ENCODE results near the gene SIRPA. TPM values are rescaled to one million over a fixed set of nuclear protein-coding genes. Genes with fewer than 3 reads are reported as not detected.

Gene SIRPA
- total and polyA plus RNA-seq, 5 donors from 2014 or later = not detected

DNA sequence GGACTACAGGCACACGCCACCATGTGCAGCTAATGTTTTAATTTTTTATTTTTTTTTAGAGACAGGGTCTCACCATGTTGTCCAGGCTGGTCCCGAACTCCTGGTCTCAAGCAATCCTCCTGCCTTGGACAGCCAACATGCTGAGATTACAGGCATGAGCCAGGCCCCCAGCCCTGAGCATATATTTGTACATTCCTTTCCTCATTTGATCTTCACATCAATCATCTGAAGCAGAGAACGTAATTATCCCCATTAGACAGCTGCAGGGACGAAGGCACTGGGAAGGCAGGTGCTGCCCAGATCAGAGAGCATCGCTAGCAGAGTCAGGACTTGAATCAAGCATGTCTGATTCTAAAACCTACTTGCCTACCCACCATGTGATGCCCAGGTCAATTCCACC is 41.0 kb upstream of the SIRPA start:
- Histone ChIP-seq H3K27ac (ENCODE audit: insufficient read depth, low read length, poor library complexity, severe bottlenecking) (no peak overlapping the region), H3K4me3 (ENCODE audit: low read depth, low read length) (no peak overlapping the region), H3K9me3 (ENCODE audit: control insufficient read depth in 2 of 2, low read length in 2 of 2) (no peaks in the 10 kb centered on the region), H3K27me3 (ENCODE audit: control insufficient read depth, insufficient read depth, low read length) (no peaks in the 10 kb centered on the region), H3K4me1 (ENCODE audit: control insufficient read depth, insufficient read depth, low read length, poor library complexity, severe bottlenecking) (no peaks in the 10 kb centered on the region), H3K36me3 (ENCODE audit: control insufficient read depth, insufficient read depth, low read length) (no peaks in the 10 kb centered on the region)
- H3K36me3 Mint-ChIP-seq = no peaks in the 10 kb centered on the region
- ATAC-seq (ENCODE audit: low read depth in 2 of 2) (no peak), DNase-seq (no peak)
- peaks cover 0 to 3% (median 0%) of the 10 kb centered on the region in 7 donors for H3K9me3 Mint-ChIP-seq
- peaks cover 0 to 11% (median 2%) of the 10 kb centered on the region in 4 donors for H3K4me1 Mint-ChIP-seq
- no peak overlapping the region for H3K27ac Mint-ChIP-seq
- H3K27me3 Mint-ChIP-seq = peaks cover 4% of the 10 kb centered on the region
- no peak overlapping the region for H3K4me3 Mint-ChIP-seq

DNA sequence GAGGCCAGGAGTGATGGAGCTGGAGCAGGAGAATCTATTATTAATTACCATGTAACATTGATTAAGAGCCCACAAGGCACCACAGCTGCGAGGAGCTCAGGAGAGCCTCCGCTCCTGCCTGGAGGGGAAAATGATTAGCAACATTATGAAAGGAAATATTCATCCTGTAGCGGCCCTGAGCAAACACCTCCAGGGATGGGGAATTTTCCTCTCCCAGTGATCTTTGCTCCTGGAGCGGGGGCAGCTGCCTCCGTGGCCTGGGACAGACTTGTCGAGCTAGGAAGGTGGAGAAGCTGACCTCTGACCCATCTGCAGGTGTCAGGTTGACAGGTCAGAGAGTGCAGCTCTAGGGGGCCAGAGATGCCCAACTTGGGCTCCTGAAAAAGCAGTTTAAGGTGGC is 40.1 kb upstream of the SIRPA start:
- Mint-ChIP-seq H3K36me3 (no peaks in the 10 kb centered on the region), H3K9me3 (peaks cover 0 to 3% (median 0%) of the 10 kb centered on the region in 7 donors), H3K27me3 (peaks cover 10% of the 10 kb centered on the region), H3K4me3 (no peak overlapping the region), H3K27ac (no peak overlapping the region), H3K4me1 (peaks cover 0 to 10% (median 2%) of the 10 kb centered on the region in 4 donors)
- DNase-seq (no peak), ATAC-seq (ENCODE audit: low read depth in 2 of 2) (no peak)
- H3K27me3 ChIP-seq (ENCODE audit: control insufficient read depth, insufficient read depth, low read length) = no peaks in the 10 kb centered on the region
- H3K36me3 ChIP-seq (ENCODE audit: control insufficient read depth, insufficient read depth, low read length) = no peaks in the 10 kb centered on the region
- no peak overlapping the region for H3K27ac ChIP-seq (ENCODE audit: insufficient read depth, low read length, poor library complexity, severe bottlenecking)
- H3K9me3 ChIP-seq (ENCODE audit: control insufficient read depth in 2 of 2, low read length in 2 of 2) = no peaks in the 10 kb centered on the region
- H3K4me1 ChIP-seq (ENCODE audit: control insufficient read depth, insufficient read depth, low read length, poor library complexity, severe bottlenecking) = no peaks in the 10 kb centered on the region
- H3K4me3 ChIP-seq (ENCODE audit: low read depth, low read length) = no peak overlapping the region

DNA sequence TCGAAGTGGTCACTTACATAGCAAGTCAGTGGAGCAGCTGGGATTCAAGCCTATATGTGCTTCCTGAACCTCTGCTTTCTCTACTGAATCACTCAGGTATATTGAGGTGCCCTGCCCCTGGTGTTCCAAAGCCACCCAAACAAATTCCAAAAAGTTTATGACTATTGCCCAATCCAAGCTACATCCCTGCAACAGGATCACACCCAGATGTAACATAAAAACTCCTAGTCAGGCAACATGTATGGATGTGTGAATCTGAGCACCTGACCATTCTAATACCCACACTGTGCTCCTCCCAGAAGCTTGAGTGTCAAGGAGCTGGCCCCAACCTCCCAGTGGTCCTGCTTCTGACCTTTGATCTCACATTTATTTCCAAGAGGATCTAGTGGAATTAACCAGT is 39.5 kb upstream of the SIRPA start:
- peaks cover 0 to 4% (median under 1%) of the 10 kb centered on the region in 4 donors for H3K4me1 Mint-ChIP-seq
- H3K4me3 ChIP-seq (ENCODE audit: low read depth, low read length) = no peak overlapping the region
- H3K4me1 ChIP-seq (ENCODE audit: control insufficient read depth, insufficient read depth, low read length, poor library complexity, severe bottlenecking) = no peaks in the 10 kb centered on the region
- no peaks in the 10 kb centered on the region for H3K9me3 ChIP-seq (ENCODE audit: control insufficient read depth in 2 of 2, low read length in 2 of 2)
- no peaks in the 10 kb centered on the region for H3K36me3 Mint-ChIP-seq
- H3K36me3 ChIP-seq (ENCODE audit: control insufficient read depth, insufficient read depth, low read length) = no peaks in the 10 kb centered on the region
- peaks cover 0 to 3% (median 0%) of the 10 kb centered on the region in 7 donors for H3K9me3 Mint-ChIP-seq
- DNase-seq (no peak), ATAC-seq (ENCODE audit: low read depth in 2 of 2) (no peak)
- no peak overlapping the region for H3K4me3 Mint-ChIP-seq
- H3K27me3 ChIP-seq (ENCODE audit: control insufficient read depth, insufficient read depth, low read length) = no peaks in the 10 kb centered on the region
- no peak overlapping the region for H3K27ac Mint-ChIP-seq
- peaks cover 10% of the 10 kb centered on the region for H3K27me3 Mint-ChIP-seq
- H3K27ac ChIP-seq (ENCODE audit: insufficient read depth, low read length, poor library complexity, severe bottlenecking) = no peak overlapping the region

DNA sequence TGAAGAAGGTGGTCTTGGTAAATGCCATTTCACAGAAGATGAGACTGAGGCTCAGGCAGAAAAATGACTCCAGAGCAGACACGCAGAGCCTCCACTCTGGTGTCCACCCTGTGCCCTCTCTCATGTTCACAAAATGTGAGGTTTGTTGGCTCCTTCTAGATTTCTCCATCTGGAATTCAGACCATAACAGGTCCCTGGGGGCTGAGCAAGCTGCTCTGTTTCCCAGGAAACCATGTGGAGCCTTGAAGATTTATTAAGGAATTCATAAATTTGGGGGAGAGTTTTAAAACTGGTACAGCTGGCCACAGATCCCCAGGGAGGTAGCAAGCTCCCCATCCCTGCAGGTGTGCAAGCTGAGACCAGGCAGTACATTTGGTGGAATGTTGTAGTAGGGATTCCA is 38.8 kb upstream of the SIRPA start:
- H3K36me3 Mint-ChIP-seq = no peaks in the 10 kb centered on the region
- no peaks in the 10 kb centered on the region for H3K36me3 ChIP-seq (ENCODE audit: control insufficient read depth, insufficient read depth, low read length)
- no peaks in the 10 kb centered on the region for H3K4me1 Mint-ChIP-seq
- H3K27ac ChIP-seq (ENCODE audit: insufficient read depth, low read length, poor library complexity, severe bottlenecking) = no peak overlapping the region
- no peaks in the 10 kb centered on the region for H3K4me1 ChIP-seq (ENCODE audit: control insufficient read depth, insufficient read depth, low read length, poor library complexity, severe bottlenecking)
- H3K9me3 ChIP-seq (ENCODE audit: control insufficient read depth in 2 of 2, low read length in 2 of 2) = no peaks in the 10 kb centered on the region
- H3K4me3 ChIP-seq (ENCODE audit: low read depth, low read length) = no peak overlapping the region
- no peaks in the 10 kb centered on the region for H3K27me3 ChIP-seq (ENCODE audit: control insufficient read depth, insufficient read depth, low read length)
- H3K27ac Mint-ChIP-seq = no peak overlapping the region
- H3K4me3 Mint-ChIP-seq = no peak overlapping the region
- no peak for ATAC-seq (ENCODE audit: low read depth in 2 of 2)
- peaks cover 14% of the 10 kb centered on the region for H3K27me3 Mint-ChIP-seq
- DNase-seq = no peak
- peaks cover 0 to 3% (median 0%) of the 10 kb centered on the region in 7 donors for H3K9me3 Mint-ChIP-seq

DNA sequence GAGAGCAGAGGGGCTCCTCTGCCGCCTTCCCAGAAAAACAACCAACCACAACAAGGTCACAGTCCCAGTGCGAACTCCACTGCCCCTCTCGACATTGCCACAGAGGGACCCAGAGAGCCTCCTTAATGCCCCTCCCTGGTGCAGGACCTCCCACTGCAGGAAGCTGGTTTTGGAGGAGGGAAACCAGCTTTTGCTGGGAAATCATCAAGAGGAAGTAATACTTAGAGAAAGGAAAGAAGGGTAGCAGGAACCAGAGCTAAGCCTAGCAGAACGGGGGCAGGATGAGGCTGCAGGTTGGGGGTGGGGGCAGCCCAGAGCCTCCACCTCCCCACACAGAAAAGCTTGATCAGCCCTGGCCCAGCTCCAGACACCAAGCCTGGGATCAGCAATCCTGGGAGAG is 37.7 kb upstream of the SIRPA start:
- ATAC-seq (ENCODE audit: low read depth in 2 of 2) = no peak

DNA sequence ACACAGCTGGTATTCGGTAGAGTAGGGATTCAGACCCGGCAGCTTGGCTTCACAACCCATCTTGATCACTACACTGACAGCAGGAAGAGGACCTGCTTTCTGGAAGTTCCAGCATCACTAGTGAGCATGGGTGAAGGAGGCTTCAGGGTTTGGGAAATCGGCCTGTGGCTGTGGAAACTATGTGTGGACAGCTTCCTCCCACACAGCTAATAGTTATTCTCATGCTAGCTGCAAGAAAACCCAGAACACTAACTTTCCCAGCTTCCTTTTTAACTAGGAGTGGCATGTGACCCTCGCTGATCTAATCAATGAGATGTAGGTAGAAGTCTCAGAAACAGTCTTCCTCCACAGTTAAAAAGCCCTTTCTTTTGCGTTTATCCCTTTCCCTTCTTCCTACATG is 36.3 kb upstream of the SIRPA start:
- Mint-ChIP-seq H3K27ac (no peak overlapping the region), H3K4me3 (no peak overlapping the region), H3K9me3 (peaks cover 0 to 1% (median 0%) of the 10 kb centered on the region in 7 donors), H3K36me3 (no peaks in the 10 kb centered on the region), H3K4me1 (no peaks in the 10 kb centered on the region), H3K27me3 (peaks cover 11% of the 10 kb centered on the region)
- H3K27me3 ChIP-seq (ENCODE audit: control insufficient read depth, insufficient read depth, low read length) = peaks cover 3% of the 10 kb centered on the region
- DNase-seq (no peak), ATAC-seq (ENCODE audit: low read depth in 2 of 2) (no peak)
- H3K9me3 ChIP-seq (ENCODE audit: control insufficient read depth in 2 of 2, low read length in 2 of 2) = no peaks in the 10 kb centered on the region
- H3K27ac ChIP-seq (ENCODE audit: insufficient read depth, low read length, poor library complexity, severe bottlenecking) = no peak overlapping the region
- no peaks in the 10 kb centered on the region for H3K4me1 ChIP-seq (ENCODE audit: control insufficient read depth, insufficient read depth, low read length, poor library complexity, severe bottlenecking)
- no peak overlapping the region for H3K4me3 ChIP-seq (ENCODE audit: low read depth, low read length)
- H3K36me3 ChIP-seq (ENCODE audit: control insufficient read depth, insufficient read depth, low read length) = no peaks in the 10 kb centered on the region

More for the DNA sequence above, 37.7 kb upstream of the SIRPA start:
- no peaks in the 10 kb centered on the region for H3K4me1 Mint-ChIP-seq
- H3K36me3 ChIP-seq (ENCODE audit: control insufficient read depth, insufficient read depth, low read length) = no peaks in the 10 kb centered on the region
- no peak overlapping the region for H3K4me3 ChIP-seq (ENCODE audit: low read depth, low read length)
- DNase-seq = no peak
- peaks cover 15% of the 10 kb centered on the region for H3K27me3 Mint-ChIP-seq
- H3K9me3 ChIP-seq (ENCODE audit: control insufficient read depth in 2 of 2, low read length in 2 of 2) = no peaks in the 10 kb centered on the region
- H3K9me3 Mint-ChIP-seq = no peaks in the 10 kb centered on the region
- no peak overlapping the region for H3K27ac ChIP-seq (ENCODE audit: insufficient read depth, low read length, poor library complexity, severe bottlenecking)
- no peaks in the 10 kb centered on the region for H3K36me3 Mint-ChIP-seq
- H3K4me3 Mint-ChIP-seq = no peak overlapping the region
- H3K27ac Mint-ChIP-seq = no peak overlapping the region
- no peaks in the 10 kb centered on the region for H3K27me3 ChIP-seq (ENCODE audit: control insufficient read depth, insufficient read depth, low read length)
- no peaks in the 10 kb centered on the region for H3K4me1 ChIP-seq (ENCODE audit: control insufficient read depth, insufficient read depth, low read length, poor library complexity, severe bottlenecking)

DNA sequence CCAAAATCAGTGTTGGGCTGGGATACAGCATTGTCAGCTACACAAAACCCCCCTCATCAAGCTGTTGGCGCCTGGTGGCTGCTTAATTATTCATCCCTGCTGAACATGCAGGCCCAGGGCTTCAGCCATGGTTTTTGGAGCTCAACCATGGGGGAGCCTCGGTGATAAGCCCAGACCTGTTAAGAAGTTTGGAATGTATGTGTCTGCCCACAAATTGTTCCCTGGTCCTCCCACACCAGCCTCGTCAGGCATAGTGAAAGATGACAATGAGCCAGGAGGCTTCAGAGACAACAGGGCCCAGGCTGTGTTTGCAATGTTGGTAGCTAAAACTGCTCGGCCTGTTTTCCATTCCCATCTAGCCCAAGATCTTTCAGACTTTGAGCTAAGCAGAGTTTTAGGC is 34.8 kb upstream of the SIRPA start:
- H3K27ac ChIP-seq (ENCODE audit: insufficient read depth, low read length, poor library complexity, severe bottlenecking) = no peak overlapping the region
- H3K27me3 ChIP-seq (ENCODE audit: control insufficient read depth, insufficient read depth, low read length) = peaks cover 3% of the 10 kb centered on the region
- peaks cover 16% of the 10 kb centered on the region for H3K27me3 Mint-ChIP-seq
- H3K9me3 Mint-ChIP-seq = peaks cover 0 to 1% (median 0%) of the 10 kb centered on the region in 7 donors
- H3K9me3 ChIP-seq (ENCODE audit: control insufficient read depth in 2 of 2, low read length in 2 of 2) = no peaks in the 10 kb centered on the region
- no peaks in the 10 kb centered on the region for H3K4me1 ChIP-seq (ENCODE audit: control insufficient read depth, insufficient read depth, low read length, poor library complexity, severe bottlenecking)
- H3K4me3 Mint-ChIP-seq = no peak overlapping the region
- H3K4me1 Mint-ChIP-seq = no peaks in the 10 kb centered on the region
- no peaks in the 10 kb centered on the region for H3K36me3 ChIP-seq (ENCODE audit: control insufficient read depth, insufficient read depth, low read length)
- DNase-seq (no peak), ATAC-seq (ENCODE audit: low read depth in 2 of 2) (no peak)
- H3K36me3 Mint-ChIP-seq = no peaks in the 10 kb centered on the region
- H3K27ac Mint-ChIP-seq = no peak overlapping the region
- no peak overlapping the region for H3K4me3 ChIP-seq (ENCODE audit: low read depth, low read length)

DNA sequence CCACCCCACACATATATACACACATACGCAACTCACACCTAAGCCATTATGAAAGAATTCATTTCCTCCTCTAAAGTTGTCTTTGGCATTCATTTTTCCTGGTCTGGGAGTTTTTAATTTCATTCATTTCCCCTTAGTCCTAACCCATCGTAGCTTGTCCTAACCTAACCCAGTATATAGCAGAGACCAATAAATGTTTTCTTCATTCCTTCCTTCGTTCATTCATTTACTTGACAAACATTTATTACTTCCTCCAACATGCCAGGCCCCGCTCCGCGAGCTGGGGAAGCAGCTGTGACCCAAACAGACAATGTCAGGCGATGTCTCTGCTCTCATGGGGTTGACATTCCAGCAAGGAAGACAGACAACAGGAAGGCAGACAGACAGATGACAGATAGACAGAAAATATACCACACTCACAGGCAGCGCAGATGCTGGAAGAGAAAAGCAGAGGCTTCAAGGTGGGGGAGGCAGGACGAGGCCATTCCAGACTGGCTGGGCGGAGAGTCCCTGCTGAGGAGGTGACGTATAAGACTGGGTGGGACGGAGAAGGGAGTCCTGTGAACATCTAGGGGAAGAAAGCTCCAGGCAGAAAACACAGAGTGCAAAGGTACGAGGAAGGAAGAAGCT is 33.7 kb upstream of the SIRPA start:
- Histone ChIP-seq H3K27ac (ENCODE audit: insufficient read depth, low read length, poor library complexity, severe bottlenecking) (no peak overlapping the region), H3K27me3 (ENCODE audit: control insufficient read depth, insufficient read depth, low read length) (peaks cover 3% of the 10 kb centered on the region), H3K4me3 (ENCODE audit: low read depth, low read length) (no peak overlapping the region), H3K9me3 (ENCODE audit: control insufficient read depth in 2 of 2, low read length in 2 of 2) (no peaks in the 10 kb centered on the region), H3K4me1 (ENCODE audit: control insufficient read depth, insufficient read depth, low read length, poor library complexity, severe bottlenecking) (no peaks in the 10 kb centered on the region), H3K36me3 (ENCODE audit: control insufficient read depth, insufficient read depth, low read length) (no peaks in the 10 kb centered on the region)
- H3K36me3 Mint-ChIP-seq = no peaks in the 10 kb centered on the region
- peaks cover 0 to 1% (median 0%) of the 10 kb centered on the region in 7 donors for H3K9me3 Mint-ChIP-seq
- H3K27ac Mint-ChIP-seq = no peak overlapping the region
- H3K4me3 Mint-ChIP-seq = no peak overlapping the region
- DNase-seq (no peak), ATAC-seq (ENCODE audit: low read depth in 2 of 2) (no peak)
- H3K4me1 Mint-ChIP-seq = no peaks in the 10 kb centered on the region
- H3K27me3 Mint-ChIP-seq = peaks cover 16% of the 10 kb centered on the region

Measured in CD4-positive, CD25-positive, alpha-beta regulatory T cell (primary cell).